ENCODE data around the gene SHB.

Gene SHB

DNA sequence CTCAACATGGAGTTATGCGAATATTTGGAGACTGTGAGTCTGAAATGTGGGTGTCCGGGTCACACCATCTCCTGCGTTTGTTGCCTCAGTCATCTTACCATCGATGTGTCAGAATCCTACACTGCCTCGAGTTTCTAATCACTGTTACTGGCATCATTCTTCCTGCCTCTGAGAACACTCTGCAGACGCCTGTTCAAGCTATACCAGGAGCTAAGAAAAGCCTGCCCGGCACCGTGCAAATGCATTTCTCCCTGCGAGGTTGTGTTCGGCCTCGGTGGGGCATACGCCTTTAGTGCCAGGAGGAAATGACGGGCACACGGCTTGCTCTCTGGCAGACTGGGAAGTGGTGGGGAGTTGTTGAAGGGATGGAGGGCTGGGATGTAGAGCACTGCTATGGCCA lies 133.9 kb downstream of the SHB start:
- DNase-seq (ENCODE audit: low read depth in 2 of 2), result no peak

DNA sequence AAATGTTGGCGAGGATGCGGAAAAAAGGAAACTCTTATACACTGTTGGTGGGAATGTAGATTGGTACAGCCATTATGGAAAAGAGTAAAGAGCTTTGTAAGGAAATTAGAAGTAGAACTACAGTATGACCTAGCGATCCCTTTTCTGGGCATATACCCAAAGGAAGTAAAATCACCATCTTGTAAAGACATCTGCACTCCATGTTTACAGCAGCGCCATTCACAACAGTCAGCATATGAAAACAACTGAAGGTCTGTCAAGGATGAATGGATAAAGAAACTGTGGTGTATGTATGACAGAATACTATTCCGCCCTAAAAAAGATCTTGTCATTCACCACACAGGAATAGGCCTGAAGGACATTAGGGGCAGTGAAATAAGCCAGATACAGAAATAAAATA lies 137.4 kb downstream of the SHB start:
- no peak for DNase-seq (ENCODE audit: low read depth in 2 of 2)

DNA sequence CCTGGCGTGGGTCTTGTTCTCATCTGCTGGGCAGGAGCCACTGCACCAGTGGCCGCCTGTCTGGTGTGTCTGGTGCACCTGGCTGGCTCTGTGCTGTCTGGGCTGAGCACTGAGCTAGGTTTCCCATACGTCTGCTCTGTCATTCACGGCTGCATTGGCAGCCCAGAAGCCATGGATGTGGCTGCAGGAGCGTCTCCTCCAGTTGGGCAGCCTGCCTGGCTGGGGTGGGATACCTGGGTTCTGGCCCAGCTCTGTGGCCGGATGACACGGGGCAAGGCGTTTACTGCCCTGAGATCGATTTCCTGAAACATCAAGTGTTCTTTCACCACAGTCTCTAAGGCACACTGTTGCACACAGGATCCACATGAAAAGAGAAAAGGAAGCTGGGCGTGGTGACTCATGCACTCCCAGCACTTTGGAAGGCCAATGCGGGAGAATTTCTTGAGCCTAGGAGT lies 139.6 kb downstream of the SHB start:
- DNase-seq (ENCODE audit: low read depth in 2 of 2), result no peak

DNA sequence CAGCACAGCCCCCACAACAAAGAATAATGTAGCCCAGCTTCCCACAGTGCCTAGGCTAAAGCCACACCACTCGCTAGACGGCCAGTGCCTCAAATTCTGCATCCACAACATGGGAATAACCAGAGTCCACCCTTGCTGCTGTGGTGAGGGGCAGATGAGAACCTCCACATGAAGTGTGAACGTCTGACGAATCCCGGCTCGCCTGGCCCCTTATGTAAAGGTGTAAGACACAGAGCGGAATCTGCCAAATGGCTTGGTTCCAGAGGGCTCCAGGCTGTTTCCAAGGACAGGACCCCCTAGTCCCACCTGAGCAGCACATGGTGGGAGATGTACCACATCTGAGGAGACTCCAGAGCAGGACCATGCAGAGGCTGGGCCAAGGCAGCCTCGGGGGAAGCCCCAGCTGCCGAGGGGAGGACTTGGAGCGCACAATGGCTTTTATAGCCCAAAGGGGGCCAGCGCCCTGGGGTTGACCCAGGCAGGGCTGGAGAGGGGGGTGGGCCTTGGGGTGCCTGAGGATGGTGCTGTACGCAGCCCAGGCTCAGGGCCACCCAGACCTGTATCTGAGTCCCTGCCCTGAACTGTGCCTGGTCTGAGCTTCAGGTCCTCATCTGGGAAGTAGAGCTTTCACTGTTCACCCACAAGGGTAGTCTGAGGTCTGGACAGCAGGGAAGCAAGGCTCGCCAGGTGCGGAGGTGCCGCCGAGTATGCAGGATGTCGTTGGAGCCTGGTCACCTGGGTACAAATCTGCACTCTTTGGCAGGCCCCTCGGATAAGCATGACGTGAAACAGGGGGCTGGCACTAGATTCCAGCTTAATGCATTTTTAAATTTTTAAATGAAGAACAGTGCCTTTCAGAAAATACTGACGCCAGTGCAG lies 140.2 kb downstream of the SHB start:
- no peak for DNase-seq (ENCODE audit: low read depth in 2 of 2)

DNA sequence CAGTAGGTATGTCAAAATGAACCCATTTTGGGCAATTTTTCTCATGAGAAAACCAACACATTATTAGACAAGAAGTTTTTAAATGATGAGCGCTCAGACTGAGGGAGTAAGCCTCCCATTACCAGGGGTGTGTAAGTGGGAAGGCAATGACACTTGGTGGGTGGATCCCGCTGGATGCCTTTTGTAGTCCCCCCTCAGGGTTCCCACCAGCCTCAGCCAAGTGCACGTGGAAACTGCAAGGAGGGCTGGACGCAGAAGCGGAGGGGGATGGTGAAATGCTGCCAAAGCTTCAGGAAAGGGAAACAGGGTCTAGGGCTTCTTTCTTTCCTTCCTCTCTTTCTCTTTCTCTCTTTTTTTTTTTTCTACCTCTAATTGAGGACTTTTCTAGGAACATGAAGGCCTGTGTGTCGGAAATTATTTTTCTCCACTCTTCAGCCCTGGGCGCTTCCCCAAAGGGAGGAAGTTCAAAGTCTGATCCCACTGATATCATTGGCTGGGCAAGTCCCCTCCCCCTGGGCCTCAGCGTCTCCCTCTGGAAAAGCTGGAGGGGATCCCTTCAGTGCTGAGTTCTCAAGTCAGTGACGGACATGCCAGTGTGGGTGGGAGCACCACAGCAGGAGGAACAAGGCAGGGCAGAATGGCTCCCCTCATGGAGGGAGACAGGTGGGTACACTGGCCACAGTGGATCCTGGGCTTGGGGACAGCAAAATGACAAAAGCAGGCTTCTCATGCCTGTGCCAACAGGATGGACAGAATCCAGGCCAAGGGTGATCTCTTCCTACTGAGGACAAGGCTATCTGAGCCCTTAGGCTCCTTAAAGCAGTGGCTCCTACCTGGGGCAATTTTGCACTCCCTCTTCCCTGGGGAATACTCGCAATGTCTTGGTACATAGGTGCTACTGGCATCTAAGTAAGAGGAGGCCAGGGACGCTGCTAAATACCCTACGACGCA lies 141.2 kb downstream of the SHB start:
- DNase-seq (ENCODE audit: low read depth in 2 of 2), result no peak

DNA sequence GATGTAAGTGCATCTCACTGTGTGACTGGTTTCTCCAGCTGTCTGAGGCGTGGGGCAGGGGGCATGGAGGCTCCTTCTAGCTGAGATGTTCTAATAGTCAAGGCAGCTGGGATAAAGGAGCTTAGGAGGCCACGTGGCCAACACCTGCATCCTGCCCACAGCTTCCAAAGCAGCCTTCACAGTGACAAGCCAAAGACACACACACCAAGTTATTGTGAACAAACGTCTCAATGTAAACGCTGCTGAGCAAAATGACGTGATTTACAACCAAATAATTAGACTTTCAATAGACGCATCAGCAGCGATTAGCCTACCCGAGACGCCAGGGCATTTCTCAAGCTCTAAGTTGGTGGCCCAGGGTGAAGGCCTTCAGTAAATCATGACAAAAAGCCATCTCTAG lies 141.9 kb downstream of the SHB start:
- DNase-seq (ENCODE audit: low read depth in 2 of 2), result no peak

DNA sequence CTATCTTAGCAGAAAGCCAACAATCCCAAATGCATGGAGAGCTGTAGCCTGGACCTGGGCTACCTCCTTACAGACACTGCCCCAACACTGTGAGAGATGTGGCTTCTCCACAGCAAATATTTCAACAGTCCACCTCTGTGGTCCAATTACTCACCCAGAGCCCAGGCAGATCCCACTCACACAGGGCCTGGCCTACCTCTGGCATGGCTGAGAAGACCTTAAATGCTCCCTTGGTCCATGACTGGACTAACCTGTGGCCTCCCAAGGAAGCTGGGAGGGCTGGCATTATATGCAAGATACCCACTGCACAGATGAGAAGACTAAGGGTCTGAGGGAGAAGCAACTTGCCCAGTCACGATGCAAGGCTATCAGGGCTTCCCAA lies 142.3 kb downstream of the SHB start:
- no peak for DNase-seq (ENCODE audit: low read depth in 2 of 2)

DNA sequence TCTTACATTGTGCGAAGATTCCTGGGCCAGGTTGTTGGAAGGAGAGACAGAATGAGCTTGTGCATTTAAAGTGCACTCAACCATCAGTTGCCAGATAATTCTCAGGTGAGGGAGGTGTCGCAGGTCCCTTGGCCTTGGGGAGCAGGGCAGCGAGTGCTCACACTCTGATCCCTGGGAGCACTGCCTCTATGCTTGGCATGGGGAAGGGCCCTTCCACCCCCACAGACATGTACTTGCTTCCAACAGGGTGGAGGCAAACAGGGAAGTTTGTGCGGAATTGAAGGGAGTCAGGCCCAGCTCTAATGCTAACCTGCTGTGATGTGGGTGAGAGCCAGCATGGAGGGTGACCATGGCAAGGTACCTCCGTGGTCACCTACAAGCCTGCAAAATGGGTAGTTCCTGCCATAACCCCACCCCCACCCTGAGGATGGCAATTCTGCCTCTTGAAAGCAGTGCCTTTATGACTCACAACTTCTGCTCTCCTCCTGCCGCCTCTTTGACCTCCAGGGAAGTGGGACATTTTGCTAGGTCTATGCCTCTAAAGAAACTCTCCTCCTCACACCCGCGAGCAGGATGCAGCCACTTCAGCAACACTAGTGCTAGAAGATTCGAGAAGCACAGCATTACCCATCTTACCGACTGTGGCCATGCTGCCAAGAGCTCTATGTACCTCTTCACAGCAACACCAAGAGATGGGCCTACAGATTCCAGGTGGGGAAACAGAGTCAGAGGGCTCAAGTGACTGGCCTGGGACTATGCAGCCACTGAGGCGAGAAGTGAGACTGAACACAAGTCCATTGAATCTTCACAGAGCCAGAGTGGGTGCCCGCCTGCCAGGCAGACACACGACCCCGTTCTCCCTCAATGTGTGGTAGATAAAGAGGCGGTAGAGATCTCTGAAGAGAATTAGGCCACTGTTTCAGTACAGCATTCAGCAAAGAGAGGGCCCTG lies 143.0 kb downstream of the SHB start:
- no peak for DNase-seq (ENCODE audit: low read depth in 2 of 2)

DNA sequence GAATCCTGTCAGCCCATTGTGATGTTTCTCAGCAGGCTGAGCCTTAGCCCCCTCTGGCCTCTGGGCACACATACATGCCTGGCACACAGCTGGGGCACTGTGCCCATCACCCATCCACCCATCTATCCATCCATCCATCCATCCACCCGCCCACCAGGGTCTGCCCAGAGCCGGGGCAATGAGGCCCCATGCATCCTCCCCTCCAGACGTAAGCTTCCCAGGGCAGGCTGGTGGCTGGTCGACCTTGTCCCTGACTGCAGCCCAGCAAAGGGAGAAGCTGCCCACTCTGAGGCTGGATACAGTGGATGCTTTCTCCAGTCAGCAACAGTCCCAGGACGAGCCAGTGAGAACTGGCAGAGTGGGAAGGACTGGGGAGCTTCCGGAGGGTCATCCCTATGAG lies 144.0 kb downstream of the SHB start:
- no peak for DNase-seq (ENCODE audit: low read depth in 2 of 2)

DNA sequence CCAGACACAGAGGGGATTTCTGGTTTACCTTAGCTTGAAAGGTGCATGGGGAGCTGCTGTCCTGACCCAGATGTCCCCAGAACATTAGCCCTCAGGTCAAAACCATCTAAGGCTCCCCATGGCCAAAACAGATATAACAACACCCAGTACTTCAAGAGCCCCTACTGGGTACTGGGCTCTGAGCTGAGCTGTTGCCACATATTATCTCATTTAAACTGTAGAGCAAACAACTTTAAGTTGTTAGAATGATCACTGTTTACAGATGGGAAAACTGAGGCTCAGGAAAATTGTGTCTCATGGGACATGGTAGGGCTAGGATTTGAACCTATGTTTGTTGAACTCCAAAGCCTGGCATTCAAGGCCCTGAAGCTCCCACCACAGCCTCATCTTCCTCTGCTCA lies 144.5 kb downstream of the SHB start:
- DNase-seq (ENCODE audit: low read depth in 2 of 2), result no peak

DNA sequence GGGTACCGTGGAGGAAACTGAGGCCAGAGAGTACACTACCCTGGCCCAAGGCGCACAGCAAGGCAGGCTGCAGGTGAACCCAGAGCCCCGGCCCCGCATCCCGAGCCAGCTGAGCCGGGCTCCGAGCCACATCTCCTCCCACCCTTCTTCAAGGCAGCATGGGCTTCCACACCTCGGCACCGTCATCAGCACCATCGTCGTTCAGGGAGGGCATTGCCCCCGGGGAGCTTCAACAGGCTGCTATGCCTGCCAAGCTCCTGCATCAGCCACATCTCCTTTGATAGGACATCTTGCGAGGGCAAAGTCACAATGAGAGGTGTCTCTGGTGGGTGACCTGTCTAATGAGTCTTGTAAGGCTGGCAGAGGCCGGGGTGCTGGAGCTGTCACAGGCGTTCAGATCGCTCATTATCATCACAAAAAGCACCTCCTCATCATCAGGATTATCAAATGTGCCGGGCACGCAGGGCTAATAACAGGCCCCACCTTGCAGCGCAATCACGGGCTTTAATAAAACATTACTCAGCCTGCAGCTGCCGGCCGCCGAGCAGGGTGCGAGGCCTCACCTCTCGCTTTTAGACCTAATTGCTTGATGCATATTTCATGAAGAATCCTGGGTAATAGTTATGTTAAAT lies 145.1 kb downstream of the SHB start:
- DNase-seq (ENCODE audit: low read depth in 2 of 2), result no peak

DNA sequence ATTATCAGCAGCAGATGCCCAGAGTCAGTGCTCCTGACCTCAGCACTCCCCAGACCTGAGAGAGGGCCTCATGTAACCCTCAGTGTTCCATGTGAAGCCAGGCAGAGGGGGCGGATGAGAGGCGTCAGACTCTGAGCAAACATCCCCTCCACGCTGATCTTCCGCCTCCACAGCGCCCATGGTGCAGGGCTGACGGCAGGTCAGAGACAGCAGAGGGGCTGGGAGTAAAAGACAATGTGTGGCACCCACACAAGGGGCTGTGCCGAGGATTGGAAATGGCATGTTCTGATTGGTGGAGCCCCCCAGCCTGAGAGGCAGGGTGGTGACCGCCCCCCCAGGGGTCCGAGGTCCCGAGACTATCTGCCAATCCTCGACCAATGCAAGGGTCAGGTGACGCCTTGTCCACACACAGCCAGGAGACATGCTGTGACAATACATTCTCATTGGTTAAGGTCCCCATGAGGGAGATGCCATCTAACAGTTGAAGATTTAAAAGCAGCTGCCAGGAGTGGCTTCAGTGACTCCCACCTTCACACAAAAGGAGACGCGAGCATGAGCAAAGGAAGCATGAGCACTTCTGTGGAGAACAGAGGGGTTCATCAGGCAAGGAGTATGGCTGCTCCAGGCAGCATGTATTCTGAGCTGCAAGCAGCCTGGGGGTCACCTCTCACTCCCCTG lies 145.8 kb downstream of the SHB start:
- DNase-seq (ENCODE audit: low read depth in 2 of 2), result no peak

DNA sequence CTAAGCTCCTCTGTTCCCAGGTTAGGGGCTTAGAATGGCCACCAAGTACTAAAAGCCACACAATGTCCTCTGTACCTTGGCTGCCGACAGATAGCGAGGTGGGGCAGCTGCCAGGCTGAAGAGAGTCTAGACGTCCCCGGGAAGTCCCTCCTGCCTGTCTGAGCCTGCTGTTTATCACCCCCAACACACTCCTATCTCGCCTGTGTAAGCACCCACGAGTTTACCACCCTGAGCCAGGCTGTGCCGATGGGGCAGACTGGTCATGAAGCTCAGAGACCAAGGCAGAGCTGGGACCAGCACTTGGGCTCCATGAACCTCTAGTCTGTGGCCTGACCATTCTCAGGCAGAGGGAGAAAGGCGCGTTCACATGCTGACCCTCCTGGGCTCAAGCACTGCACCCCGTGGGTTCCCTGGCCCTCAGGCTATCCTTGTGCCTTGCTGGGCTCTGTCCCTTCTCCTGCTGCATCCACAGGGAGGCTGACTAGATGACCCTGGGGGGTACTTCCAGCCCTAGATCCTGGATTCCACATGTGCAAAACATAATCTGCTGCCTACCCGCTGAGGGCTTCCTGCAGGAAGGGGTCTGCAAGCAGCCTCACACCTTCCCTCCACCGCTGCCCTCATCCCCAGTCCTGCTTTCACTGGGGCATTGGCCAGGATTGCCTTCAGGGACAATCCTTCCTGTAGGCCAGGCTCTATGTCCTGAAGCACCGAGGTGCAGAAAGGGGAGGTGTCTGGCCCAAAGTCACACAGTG lies 146.5 kb downstream of the SHB start:
- DNase-seq (ENCODE audit: low read depth in 2 of 2), result no peak

DNA sequence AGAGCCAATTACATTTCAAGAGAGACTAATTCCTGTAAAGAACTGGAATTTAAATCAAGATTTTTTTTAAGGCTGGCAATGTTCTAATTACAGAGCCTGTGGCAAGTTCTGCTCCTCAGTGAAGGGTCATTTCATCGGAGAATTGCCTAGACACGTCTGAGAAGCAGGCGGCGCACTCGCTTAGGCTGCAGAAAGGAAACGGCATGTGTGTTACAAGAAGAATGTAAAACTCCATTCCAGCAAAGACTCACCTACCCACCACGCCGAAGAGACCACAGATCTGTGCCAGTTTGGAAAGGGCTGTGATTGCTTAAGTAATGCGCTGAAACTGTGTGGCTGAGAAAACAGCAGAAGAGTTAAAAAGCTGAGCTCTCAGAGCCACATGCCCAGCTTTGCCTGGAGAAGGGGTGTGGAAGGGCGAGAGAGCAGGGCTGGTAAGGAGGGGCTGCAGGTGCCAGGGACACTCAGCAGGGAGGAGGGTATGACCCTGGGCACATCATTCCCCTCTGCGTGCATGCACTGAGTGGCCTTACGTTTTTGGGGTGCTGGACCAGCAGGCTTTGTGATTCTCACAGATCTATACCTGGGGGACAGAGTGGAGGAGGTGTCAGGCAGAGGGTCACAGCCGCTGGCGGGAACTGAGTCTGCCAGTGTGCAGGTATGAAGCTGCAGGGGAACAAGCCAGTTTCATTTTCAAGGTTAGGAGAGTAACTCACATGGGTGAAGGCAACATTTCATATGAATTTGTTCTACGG lies 147.3 kb downstream of the SHB start:
- DNase-seq (ENCODE audit: low read depth in 2 of 2), result no peak

DNA sequence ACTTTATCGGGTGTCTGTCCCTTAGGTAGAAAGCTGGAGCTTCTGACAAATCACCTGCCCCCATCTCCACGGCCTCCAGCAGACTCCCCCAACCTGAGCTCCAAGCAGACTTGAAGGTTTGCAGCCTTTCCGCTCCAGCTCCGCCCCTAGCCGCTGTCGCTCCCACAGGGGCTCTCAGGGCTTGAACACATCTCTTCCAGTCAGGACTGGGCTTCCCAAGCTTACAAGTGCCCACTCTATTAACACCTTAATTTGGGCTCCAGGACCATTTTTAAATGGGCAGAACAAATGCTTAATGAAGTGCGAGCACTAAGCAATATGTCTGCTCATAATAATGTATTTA lies 147.9 kb downstream of the SHB start:
- DNase-seq (ENCODE audit: low read depth in 2 of 2), result no peak

DNA sequence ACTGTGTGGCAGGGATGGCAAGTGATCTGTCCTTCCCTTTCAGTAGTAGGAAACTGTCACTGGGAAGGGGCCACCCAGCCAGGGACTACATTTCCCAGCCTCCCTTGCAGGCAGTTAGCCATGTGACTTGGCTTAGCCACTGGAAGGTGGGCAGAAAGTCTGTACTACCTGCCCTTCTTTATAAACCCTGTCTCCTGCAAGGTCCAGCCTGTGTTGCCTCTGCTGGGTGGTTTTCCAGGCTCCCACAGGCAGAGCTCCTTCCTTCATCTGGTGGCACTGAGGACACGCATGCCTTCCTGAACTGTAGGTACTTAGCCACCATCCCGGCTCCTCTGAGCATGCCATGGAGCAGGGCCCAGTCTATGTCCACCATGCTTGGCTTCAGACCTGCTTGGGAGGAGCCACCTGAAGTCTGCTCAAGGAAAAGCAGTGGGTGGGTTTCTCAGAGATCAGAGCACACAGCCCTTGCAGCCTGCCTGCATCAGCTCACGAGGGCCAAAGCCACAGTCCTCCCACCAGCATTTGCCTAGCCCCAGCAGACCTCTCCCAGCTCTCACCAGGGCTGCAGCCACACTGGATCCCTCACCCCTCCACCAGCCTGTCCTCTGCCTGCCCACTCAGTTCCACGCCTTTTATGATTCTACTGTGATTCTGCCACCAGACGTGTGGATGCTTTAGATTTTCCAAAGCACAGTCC lies 148.4 kb downstream of the SHB start:
- DNase-seq (ENCODE audit: low read depth in 2 of 2), result no peak

DNA sequence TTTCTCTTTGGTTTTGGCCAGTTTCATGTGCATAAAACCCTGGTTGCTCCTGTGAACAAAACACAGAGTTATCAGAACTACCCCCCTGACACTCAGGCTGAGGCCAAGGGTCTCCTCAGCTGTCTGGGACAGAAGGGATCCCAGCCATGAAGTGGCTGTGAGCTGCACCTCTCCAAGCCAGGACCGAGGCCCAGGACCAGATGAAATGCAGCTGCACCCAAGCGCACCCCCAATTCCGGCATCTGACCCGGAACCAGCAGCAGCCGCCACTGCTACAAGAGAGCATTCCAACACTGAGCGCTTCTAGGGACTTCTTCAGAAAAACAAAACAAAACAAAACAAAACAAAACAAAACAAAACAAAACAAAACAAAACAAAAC lies 149.1 kb downstream of the SHB start:
- DNase-seq (ENCODE audit: low read depth in 2 of 2), result no peak

DNA sequence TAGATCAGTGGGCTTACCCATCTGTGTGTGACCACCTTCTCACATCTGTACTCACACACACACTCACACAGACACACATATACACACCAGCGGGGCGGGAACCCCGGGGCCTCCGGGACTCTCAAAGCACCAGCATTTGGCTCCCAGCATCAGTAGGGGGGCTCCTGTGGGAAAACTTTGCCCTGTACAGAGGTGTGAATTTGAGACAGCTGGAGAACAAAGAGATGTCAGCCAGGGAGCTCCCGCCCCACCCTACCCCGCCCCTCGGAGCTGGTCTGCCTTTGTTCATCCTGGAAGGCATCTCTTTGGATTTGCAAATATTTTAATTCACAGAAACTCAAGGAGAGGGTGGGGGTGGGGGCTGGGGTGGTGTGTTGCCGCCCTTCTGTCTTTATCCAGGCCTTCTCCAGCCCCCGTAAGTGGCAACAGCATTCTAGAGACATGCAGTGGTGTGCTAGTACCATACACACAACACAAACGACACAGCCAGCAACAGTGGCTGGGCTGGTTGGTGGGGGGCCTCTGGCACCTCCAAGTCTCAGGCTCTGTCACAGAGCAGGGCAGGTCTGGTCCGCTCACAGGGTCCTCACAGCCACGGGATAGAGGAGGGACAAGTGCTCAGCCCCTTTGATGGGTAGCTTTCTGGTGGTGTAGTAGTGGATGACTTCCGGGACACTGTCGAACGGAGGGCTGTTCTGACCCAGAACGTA lies 149.6 kb downstream of the SHB start:
- DNase-seq (ENCODE audit: low read depth in 2 of 2), result no peak

Data from activated CD4-positive, alpha-beta T cell treated with anti-CD3 and anti-CD28 coated beads for 24 hours (primary cell).